DOHH2 (cell line): ENCODE data around the gene MMP1.

Experiments
- H3F3A ChIP-seq: fragments of 200-600 bp; sonication (generic), shearing (Covaris generic); 2 replicates; pipeline ENCODE4 v1.6.0; 2016; ENCODE audit warnings: antibody characterized with exemption, mild to moderate bottlenecking; ENCODE audit not compliant: control insufficient read depth, insufficient read depth
- H3K27ac ChIP-seq: fragments of 200-600 bp; sonication (generic); 2 replicates; pipeline ENCODE4 v1.5.1; 2014; ENCODE audit warnings: low read depth, mild to moderate bottlenecking, low read length, moderate library complexity
- H3K27me3 ChIP-seq: fragments of 200-600 bp; sonication (generic); 2 replicates; pipeline ENCODE4 v1.6.1; 2014; ENCODE audit warnings: mild to moderate bottlenecking, low read length, mixed read lengths; ENCODE audit not compliant: control insufficient read depth
- H3K36me3 ChIP-seq: fragments of 200-600 bp; sonication (generic); 2 replicates; pipeline ENCODE4 v1.6.1; 2014; ENCODE audit warnings: mild to moderate bottlenecking, low read length, moderate library complexity, mixed read lengths; ENCODE audit not compliant: control insufficient read depth
- H3K4me1 ChIP-seq: fragments of 200-600 bp; sonication (generic); 2 replicates; pipeline ENCODE4 v1.6.1; 2014; ENCODE audit warnings: mild to moderate bottlenecking, low read length, mixed read lengths; ENCODE audit not compliant: control insufficient read depth
- H3K4me2 ChIP-seq: fragments of 200-600 bp; sonication (generic); 2 replicates; pipeline ENCODE4 v1.6.0; 2014; ENCODE audit warnings: mild to moderate bottlenecking, low read length, moderate library complexity
- H3K4me3 ChIP-seq: fragments of 200-600 bp; sonication (generic); 2 replicates; pipeline ENCODE4 v1.5.1; 2014; ENCODE audit warnings: mild to moderate bottlenecking, low read length, mixed read lengths
- H3K79me2 ChIP-seq: fragments of 200-600 bp; sonication (generic); 2 replicates; pipeline ENCODE4 v1.6.1; 2014; ENCODE audit warnings: mild to moderate bottlenecking, low read length, mixed read lengths; ENCODE audit not compliant: control insufficient read depth
- H3K9me2 ChIP-seq: fragments of 200-600 bp; sonication (generic); replicated peaks from 2 replicates; pipeline ENCODE4 v1.6.1; 2014; ENCODE audit warnings: mild to moderate bottlenecking, low read length, mixed read lengths; ENCODE audit not compliant: control insufficient read depth
- H3K9me3 ChIP-seq: fragments of 200-600 bp; sonication (generic); 2 replicates; pipeline ENCODE4 v1.6.1; 2014; ENCODE audit warnings: antibody characterized with exemption, low read length, mixed read lengths; ENCODE audit not compliant: control insufficient read depth, insufficient read depth
- H4K20me1 ChIP-seq: fragments of 200-600 bp; sonication (generic); 2 replicates; pipeline ENCODE4 v1.6.0; 2014; ENCODE audit warnings: low read depth, mild to moderate bottlenecking, antibody characterized with exemption, low read length, moderate library complexity; ENCODE audit not compliant: control insufficient read depth, insufficient read depth
- CTCF ChIP-seq: fragments of 200-600 bp; sonication (generic); IDR thresholded peaks from one replicate; pipeline ENCODE4 v1.5.1; 2014; ENCODE audit warnings: antibody characterized with exemption, mild to moderate bottlenecking, low read depth, low read length; ENCODE audit not compliant: poor library complexity, severe bottlenecking
- EZH2phosphoT487 ChIP-seq: fragments of 200-600 bp; sonication (generic); IDR thresholded peaks from 2 replicates; pipeline ENCODE4 v1.6.1; 2017; ENCODE audit warnings: borderline replicate concordance, mild to moderate bottlenecking, antibody characterized with exemption, low read length, moderate library complexity, mixed read lengths

MMP1 gene

GRCh38 chr11:102783720-102784119 is 14.2 kb downstream of the MMP1 start:
- Histone ChIP-seq H3K27me3 (peaks cover 3% of the 10 kb centered on the region), H3F3A (no peaks in the 10 kb centered on the region), H3K9me3 (no peaks in the 10 kb centered on the region), H3K4me1 (no peaks in the 10 kb centered on the region), H3K4me3 (no peak overlapping the region), H4K20me1 (no peaks in the 10 kb centered on the region), H3K9me2 (no peaks in the 10 kb centered on the region), H3K4me2 (no peak overlapping the region), H3K36me3 (no peaks in the 10 kb centered on the region), H3K79me2 (no peaks in the 10 kb centered on the region), H3K27ac (no peak overlapping the region)
- TF ChIP-seq EZH2phosphoT487 (no peak), CTCF (no peak)

GRCh38 chr11:102783016-102783415 is 14.9 kb downstream of the MMP1 start:
- Histone ChIP-seq H3F3A (no peaks in the 10 kb centered on the region), H3K36me3 (no peaks in the 10 kb centered on the region), H3K9me2 (no peaks in the 10 kb centered on the region), H3K9me3 (no peaks in the 10 kb centered on the region), H3K4me2 (no peak overlapping the region), H3K4me3 (no peak overlapping the region), H3K4me1 (no peaks in the 10 kb centered on the region), H3K79me2 (no peaks in the 10 kb centered on the region), H3K27me3 (peaks cover 3% of the 10 kb centered on the region), H4K20me1 (no peaks in the 10 kb centered on the region), H3K27ac (no peak overlapping the region)
- TF ChIP-seq EZH2phosphoT487: no peak
- TF ChIP-seq CTCF: no peak

GRCh38 chr11:102781676-102782075 is 16.3 kb downstream of the MMP1 start:
- Histone ChIP-seq H3K4me2 (no peak overlapping the region), H3K4me1 (no peaks in the 10 kb centered on the region), H3K9me3 (no peaks in the 10 kb centered on the region), H3K9me2 (no peaks in the 10 kb centered on the region), H3K36me3 (no peaks in the 10 kb centered on the region), H3K27me3 (peaks cover 3% of the 10 kb centered on the region), H3F3A (no peaks in the 10 kb centered on the region), H4K20me1 (no peaks in the 10 kb centered on the region), H3K27ac (no peak overlapping the region), H3K4me3 (no peak overlapping the region), H3K79me2 (no peaks in the 10 kb centered on the region)
- TF ChIP-seq EZH2phosphoT487: no peak
- no peak for TF ChIP-seq CTCF

- TF ChIP-seq EZH2phosphoT487: no peak
- no peak for TF ChIP-seq CTCF
- no peaks in the 10 kb centered on the region for H3K4me1 ChIP-seq
- no peaks in the 10 kb centered on the region for H3K79me2 ChIP-seq
- H3K4me2 ChIP-seq: no peak within 1 kb of the TSS
- H3K9me3 ChIP-seq: no peaks in the 10 kb centered on the region
- H4K20me1 ChIP-seq: no peaks in the 10 kb centered on the region
- H3K27me3 ChIP-seq: peaks cover 3% of the 10 kb centered on the region
- no peak within 1 kb of the TSS for H3K27ac ChIP-seq
- no peaks in the 10 kb centered on the region for H3K9me2 ChIP-seq
- H3K36me3 ChIP-seq: no peaks in the 10 kb centered on the region
- no peaks in the 10 kb centered on the region for H3F3A ChIP-seq
- no peak within 1 kb of the TSS for H3K4me3 ChIP-seq
Measured at GRCh38 chr11:102780491-102780918, 17.5 kb downstream of the MMP1 start, which contains the start of gene MMP10. Gene MMP10 (minus strand): TSS chr11:102780628. CDS start chr11:102780591, 37 bp downstream.
